Smooth muscle cell (in vitro differentiated cells): ENCODE measurements around the gene MICAL1. TPM values are rescaled to one million over a fixed set of nuclear protein-coding genes. Genes with fewer than 3 reads are reported as not detected.

Experiments used
- DNase-seq: peaks from one replicate; lab custom pipeline; 2025; ENCODE audit not compliant: unreplicated experiment; lab: John Stamatoyannopoulos, UW
- H2AFZ ChIP-seq: fragments of 200-600 bp; sonication (generic); 2 replicates; pipeline ENCODE4 v1.6.0; 2016; ENCODE audit warnings: antibody characterized with exemption, low read depth, mild to moderate bottlenecking
- H3F3A ChIP-seq: fragments of 200-600 bp; sonication (generic); 2 replicates; pipeline ENCODE4 v1.6.0; 2017; ENCODE audit warnings: antibody characterized with exemption, low read depth
- H3K27ac ChIP-seq: fragments of 200-600 bp; sonication (generic); 2 replicates; pipeline ENCODE4 v1.5.1; 2016; ENCODE audit warnings: low read depth, mild to moderate bottlenecking
- H3K27me3 ChIP-seq: fragments of 200-600 bp; sonication (generic); 2 replicates; pipeline ENCODE4 v1.6.1; 2016; ENCODE audit warnings: low read depth, mild to moderate bottlenecking
- H3K36me3 ChIP-seq: fragments of 200-600 bp; sonication (generic); 2 replicates; pipeline ENCODE4 v1.5.1; 2016; ENCODE audit warnings: low read depth
- H3K4me1 ChIP-seq: fragments of 200-600 bp; sonication (generic); 2 replicates; pipeline ENCODE4 v1.5.1; 2016; ENCODE audit warnings: low read depth
- H3K4me2 ChIP-seq: fragments of 200-600 bp; sonication (generic); 2 replicates; pipeline ENCODE4 v1.6.0; 2016; ENCODE audit warnings: mild to moderate bottlenecking
- H3K4me3 ChIP-seq: fragments of 200-600 bp; sonication (generic); 2 replicates; pipeline ENCODE4 v1.5.1; 2016; ENCODE audit warnings: mild to moderate bottlenecking
- H3K79me2 ChIP-seq: fragments of 200-600 bp; sonication (generic); 2 replicates; pipeline ENCODE4 v1.6.0; 2016; ENCODE audit warnings: low read depth, mild to moderate bottlenecking
- H3K9ac ChIP-seq: fragments of 200-600 bp; sonication (generic); 2 replicates; pipeline ENCODE4 v1.6.0; 2016; ENCODE audit warnings: low read depth
- H3K9me3 ChIP-seq: fragments of 200-600 bp; sonication (generic); replicated peaks from 2 replicates; pipeline ENCODE4 v1.5.1; 2016; ENCODE audit warnings: low read depth
- H4K20me1 ChIP-seq: fragments of 200-600 bp; sonication (generic); 2 replicates; pipeline ENCODE4 v1.6.0; 2016; ENCODE audit warnings: low read depth
- CTCF ChIP-seq: fragments of 200-600 bp; sonication (generic); IDR thresholded peaks from 2 replicates; pipeline ENCODE4 v1.5.1; 2017; ENCODE audit warnings: borderline replicate concordance, mild to moderate bottlenecking, antibody characterized with exemption; ENCODE audit not compliant: insufficient read depth, poor library complexity, severe bottlenecking
- WGBS: methylation state at CpG from one replicate; pipeline ENCODE4 v1.1.7; 2016; ENCODE audit warnings: low lambda C conversion rate; 5-methylcytosine and 5-hydroxymethylcytosine counted together
- polyA plus RNA-seq: library from polyadenylated mRNA; unstranded; fragments of >200 nt; fragmentation: Nextera tagmentation; extraction: Ambion mirVana; gene quantifications from 2 replicates; pipeline ENCODE4 v1.2.1, GENCODE V29; 2016
- total RNA-seq: library from RNA; depleted of rRNA; stranded (reverse); fragments of >200 nt; gene quantifications from 2 replicates; pipeline ENCODE4 v1.2.3, GENCODE V29; 2014

MICAL1 gene
- total and polyA plus RNA-seq, 2 experiments from 2014 or later = 13.3 to 20.8 TPM

- Histone ChIP-seq H3F3A (no peaks in the 10 kb centered on the region), H3K4me1 (peaks cover 24% of the 10 kb centered on the region), H4K20me1 (peaks cover 36% of the 10 kb centered on the region), H3K27me3 (no peaks in the 10 kb centered on the region), H2AFZ (no peak overlapping the region), H3K4me3 (peak overlapping the region; percentile 21), H3K27ac (peak overlapping the region; percentile 76), H3K79me2 (peaks cover 17% of the 10 kb centered on the region), H3K4me2 (peak overlapping the region; percentile 70), H3K9ac (peak overlapping the region; percentile 4), H3K36me3 (no peaks in the 10 kb centered on the region), H3K9me3 (no peaks in the 10 kb centered on the region)
- 41% methylated on average over 9 of the region's 9 CpGs for WGBS
- no peak for TF ChIP-seq CTCF
- DNase-seq = no peak
These were observed 22.7 kb upstream of the MICAL1 start for GRCh38 chr6:109478222-109478805.

GRCh38 chr6:109477725-109478124 is 22.2 kb upstream of the MICAL1 start:
- H3K27ac ChIP-seq = peak overlapping the region; percentile 76

GRCh38 chr6:109477184-109477583 is 21.6 kb upstream of the MICAL1 start:
- Histone ChIP-seq H3K9ac (no peak overlapping the region), H3K79me2 (peaks cover 17% of the 10 kb centered on the region)

More at GRCh38 chr6:109477725-109478124, 22.2 kb upstream of the MICAL1 start:
- H3K27me3 ChIP-seq = no peaks in the 10 kb centered on the region
- no peak overlapping the region for H3K4me3 ChIP-seq
- peaks cover 17% of the 10 kb centered on the region for H3K79me2 ChIP-seq
- no peaks in the 10 kb centered on the region for H3K36me3 ChIP-seq
- H3K4me1 ChIP-seq = peaks cover 24% of the 10 kb centered on the region
- peaks cover 36% of the 10 kb centered on the region for H4K20me1 ChIP-seq
- H3K9ac ChIP-seq = no peak overlapping the region
- DNase-seq = no peak
- H3K9me3 ChIP-seq = no peaks in the 10 kb centered on the region
- H3K4me2 ChIP-seq = peak overlapping the region; percentile 8
- H3F3A ChIP-seq = no peaks in the 10 kb centered on the region
- 49% methylated on average over 2 of the region's 2 CpGs for WGBS
- no peak for TF ChIP-seq CTCF
- H2AFZ ChIP-seq = no peak overlapping the region

More at GRCh38 chr6:109477184-109477583, 21.6 kb upstream of the MICAL1 start:
- no peaks in the 10 kb centered on the region for H3K9me3 ChIP-seq
- 98% methylated on average over 2 of the region's 2 CpGs for WGBS
- no peak for TF ChIP-seq CTCF
- no peak overlapping the region for H2AFZ ChIP-seq
- H3K27me3 ChIP-seq = no peaks in the 10 kb centered on the region
- H3K36me3 ChIP-seq = no peaks in the 10 kb centered on the region
- no peak overlapping the region for H3K4me3 ChIP-seq
- H3F3A ChIP-seq = no peaks in the 10 kb centered on the region
- H3K4me1 ChIP-seq = peaks cover 24% of the 10 kb centered on the region
- H3K4me2 ChIP-seq = no peak overlapping the region
- H3K27ac ChIP-seq = peak overlapping the region; percentile 76
- no peak for DNase-seq
- peaks cover 36% of the 10 kb centered on the region for H4K20me1 ChIP-seq
